IMR-90 (cell line): ENCODE data around the gene S100A11. TPM values are rescaled to one million over a fixed set of nuclear protein-coding genes. Genes with fewer than 3 reads are reported as not detected.

Source experiments
- polyA plus RNA-seq, 3 experiments: library from polyadenylated mRNA; depleted of rRNA; stranded (reverse); fragments of >200 nt; gene quantifications; 2 replicates each; pipeline ENCODE4 v1.2.3, GENCODE V29; 2012; ENCODE audit warnings: low replicate concordance in 1 of 3
- total RNA-seq: library from RNA; depleted of rRNA; stranded (reverse); fragments of >200 nt; gene quantifications from 2 replicates; pipeline ENCODE4 v1.2.3, GENCODE V29; 2012
- TF ChIP-seq, protein P1 (sequence below): conservative IDR thresholded peaks from 2 replicates; pipeline ENCODE4 v1.5.1; 2012; ENCODE audit warnings: mild to moderate bottlenecking, low read depth, low read length, improper control_type of control experiment

The S100A11 gene
- total and polyA plus RNA-seq, 2 of the 4 experiments (the other 2 are of a cell fraction): 167 to 1,402 TPM

DNA sequence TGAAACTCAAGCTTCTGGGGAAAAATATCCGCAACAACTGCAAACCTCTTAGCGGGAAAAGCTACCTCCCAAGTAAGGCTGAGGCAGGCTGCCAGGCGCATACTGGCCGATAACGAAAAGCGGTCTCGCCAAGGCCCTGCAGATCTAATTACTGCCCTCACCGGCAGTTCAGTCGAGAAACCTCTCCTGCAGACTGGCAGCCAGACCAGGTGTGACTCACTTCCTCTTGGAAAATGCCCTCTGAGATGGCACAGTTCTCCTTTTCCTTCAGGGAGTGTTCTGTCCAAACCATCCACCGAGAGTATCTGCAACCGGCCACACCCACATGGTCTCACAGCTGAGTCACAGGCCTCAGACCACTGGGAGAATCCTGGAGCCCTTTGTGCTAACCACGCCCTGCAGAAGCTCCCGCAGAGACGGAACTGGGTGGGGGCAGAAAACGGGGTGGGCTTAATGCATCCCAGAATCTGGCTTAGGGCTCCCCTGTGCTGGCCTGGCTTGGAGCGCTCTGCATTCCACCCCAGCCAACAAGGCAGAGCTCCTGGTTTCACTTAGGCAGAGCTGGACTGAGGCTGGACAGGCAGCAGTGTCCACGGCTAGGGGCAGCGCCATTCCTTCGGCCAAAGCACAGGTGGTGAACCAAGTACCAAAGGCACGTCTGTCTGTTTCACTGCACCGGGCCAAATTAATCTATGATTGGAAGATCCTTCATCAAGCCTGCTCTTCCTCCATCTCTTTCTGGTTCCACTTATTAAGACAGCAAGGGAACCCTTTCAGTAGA, 44.3 kb downstream of the S100A11 start (continued):
- TF ChIP-seq, protein P1, sequence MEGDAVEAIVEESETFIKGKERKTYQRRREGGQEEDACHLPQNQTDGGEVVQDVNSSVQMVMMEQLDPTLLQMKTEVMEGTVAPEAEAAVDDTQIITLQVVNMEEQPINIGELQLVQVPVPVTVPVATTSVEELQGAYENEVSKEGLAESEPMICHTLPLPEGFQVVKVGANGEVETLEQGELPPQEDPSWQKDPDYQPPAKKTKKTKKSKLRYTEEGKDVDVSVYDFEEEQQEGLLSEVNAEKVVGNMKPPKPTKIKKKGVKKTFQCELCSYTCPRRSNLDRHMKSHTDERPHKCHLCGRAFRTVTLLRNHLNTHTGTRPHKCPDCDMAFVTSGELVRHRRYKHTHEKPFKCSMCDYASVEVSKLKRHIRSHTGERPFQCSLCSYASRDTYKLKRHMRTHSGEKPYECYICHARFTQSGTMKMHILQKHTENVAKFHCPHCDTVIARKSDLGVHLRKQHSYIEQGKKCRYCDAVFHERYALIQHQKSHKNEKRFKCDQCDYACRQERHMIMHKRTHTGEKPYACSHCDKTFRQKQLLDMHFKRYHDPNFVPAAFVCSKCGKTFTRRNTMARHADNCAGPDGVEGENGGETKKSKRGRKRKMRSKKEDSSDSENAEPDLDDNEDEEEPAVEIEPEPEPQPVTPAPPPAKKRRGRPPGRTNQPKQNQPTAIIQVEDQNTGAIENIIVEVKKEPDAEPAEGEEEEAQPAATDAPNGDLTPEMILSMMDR: no peak
